Measurements from ENCODE around the gene TTI1.

The TTI1 gene

DNA sequence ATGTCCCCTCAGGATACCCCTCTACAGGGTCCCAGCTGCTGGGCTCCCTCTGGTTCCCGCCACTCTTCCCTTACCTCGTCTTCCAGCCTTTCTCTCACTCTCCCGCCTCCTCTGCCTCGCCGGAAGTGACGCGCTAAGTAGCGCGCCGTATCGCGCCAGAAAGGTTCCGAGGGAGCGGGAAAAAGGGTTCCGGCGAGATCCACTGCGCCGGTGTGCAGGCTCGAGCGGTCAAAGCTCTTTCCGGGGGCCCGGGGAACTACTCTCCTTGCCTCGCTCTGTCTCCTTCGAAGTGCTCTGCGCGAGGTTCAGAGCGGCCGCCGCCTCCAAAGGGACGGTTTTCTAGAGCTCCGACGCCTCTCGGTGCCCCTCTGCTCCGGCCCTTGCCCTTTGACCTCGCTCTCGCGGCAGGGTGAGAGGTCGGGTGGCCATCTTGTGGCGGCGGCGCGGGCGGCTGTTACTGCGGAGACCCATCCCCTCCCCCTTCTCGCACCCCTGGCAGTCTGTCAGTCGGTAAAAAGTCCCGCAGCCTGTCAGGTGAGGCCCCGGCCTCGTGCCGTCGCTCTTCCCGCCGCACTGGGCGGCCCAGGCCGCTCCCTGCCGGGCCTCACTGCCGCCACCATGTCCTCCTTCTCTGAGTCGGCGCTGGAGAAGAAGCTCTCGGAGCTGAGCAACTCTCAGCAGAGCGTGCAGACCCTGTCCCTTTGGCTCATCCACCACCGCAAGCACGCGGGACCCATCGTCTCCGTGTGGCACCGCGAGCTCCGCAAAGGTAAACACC, at the start of gene TTI1, which contains the start of gene RPRD1B:
Gene TTI1 (minus strand): TSS at position 127 of the 778 bp plus-strand sequence. CDS start 19,640 bp downstream, outside the sequence.
Gene RPRD1B (plus strand): TSS at position 417 of the 778 bp plus-strand sequence. CDS start 202 bp downstream, at position 619.
- FAIRE-seq = no peak

- FAIRE-seq = no peak
These were observed 49.6 kb upstream of the TTI1 start for GRCh38 chr20:38082894-38083293.

GRCh38 chr20:38081575-38081974, 48.3 kb upstream of the TTI1 start:
- FAIRE-seq = no peak

- FAIRE-seq = no peak
These were observed 46.1 kb upstream of the TTI1 start for GRCh38 chr20:38079353-38079752.

DNA sequence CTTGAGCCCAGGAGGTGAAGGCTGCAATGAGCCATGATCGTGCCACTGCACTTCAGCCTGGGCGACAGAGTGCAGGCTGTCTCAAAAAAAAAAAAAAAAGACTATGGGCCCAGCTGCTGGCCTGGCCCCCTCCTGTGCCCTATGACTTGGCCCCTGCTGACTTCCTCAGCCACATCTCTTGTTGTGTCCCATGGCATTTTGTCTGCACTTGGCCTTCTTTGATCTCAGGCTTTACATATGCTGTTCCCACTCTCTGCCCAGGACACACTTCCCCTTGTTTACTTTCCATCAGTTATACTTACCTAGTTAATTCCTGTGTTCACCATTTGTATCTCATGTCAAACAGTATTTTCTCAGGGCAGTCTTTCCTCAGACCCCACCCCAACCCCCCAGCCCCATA, 44.8 kb upstream of the TTI1 start:
- FAIRE-seq = no peak

DNA sequence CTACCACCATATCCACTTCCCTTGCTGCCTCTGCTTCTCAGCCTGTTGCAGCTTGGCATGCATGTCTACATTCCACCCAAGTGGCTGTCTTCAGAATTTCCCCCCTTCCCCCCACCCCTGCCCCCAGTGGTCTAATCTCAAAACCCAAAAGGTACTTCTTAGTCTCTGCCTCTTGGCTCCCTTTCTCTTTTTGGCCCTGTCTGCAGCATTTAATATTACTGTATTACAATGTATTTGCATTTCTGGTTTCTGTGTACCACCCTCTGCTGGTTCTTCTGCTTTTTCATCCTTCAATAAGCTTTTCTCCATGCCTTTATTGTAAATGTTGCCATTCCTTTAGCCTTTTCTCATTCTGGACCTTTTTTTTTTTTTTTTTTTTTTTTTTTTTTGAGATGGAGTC, 43.3 kb upstream of the TTI1 start:
- no peak for FAIRE-seq

- FAIRE-seq = no peak
These were observed 42.1 kb upstream of the TTI1 start for GRCh38 chr20:38075161-38075998.

GRCh38 chr20:38073307-38074071, 40.2 kb upstream of the TTI1 start:
- FAIRE-seq = no peak

DNA sequence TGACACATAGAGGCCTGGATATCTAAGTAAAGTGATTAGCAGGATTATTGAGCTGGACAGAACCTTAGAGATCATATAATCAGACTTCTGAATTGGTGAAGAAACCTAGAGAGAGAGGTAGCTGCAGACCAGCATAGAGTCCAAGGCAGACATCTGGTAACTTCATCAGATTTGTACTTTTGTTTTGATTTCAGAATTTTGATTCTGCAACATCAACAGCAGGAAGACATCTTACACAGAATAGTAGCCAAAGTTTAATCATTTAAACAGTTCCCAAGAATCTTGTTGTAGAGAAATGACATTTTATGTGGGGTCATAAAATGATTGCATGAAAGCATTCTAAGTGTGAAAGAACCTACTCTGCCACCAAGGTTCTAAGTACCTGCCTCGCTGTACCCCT, 39.6 kb upstream of the TTI1 start:
- no peak for FAIRE-seq

DNA sequence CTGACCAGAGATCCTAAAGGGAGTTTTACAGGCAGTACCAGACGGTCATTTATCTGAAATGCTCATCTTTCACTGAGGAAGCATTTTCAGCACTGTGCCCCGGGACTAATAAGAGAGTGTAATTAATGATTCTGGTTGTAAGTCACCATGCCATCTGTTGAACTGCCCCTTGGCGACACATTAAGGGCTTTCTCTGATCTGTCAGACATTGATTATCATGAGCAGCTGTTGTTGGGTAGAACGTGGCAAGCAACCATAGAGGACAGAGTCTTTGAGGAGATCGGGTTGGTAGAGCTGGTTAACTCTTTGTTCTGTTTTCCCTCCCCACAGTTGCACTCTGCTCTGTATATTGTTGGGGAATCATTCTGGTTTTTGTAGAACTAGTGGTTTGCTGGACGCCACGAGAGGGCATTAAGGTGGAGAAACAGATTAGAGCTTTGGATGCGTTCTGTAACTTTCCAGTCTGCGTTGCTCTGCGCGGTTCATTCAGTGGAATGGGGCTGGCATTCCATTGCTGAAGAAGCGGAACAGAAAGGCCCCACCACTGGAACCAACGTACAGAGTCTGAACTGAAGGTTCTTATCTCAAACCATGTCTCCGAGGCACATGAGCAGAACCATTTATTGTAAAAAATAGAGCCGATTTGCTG, 34.6 kb upstream of the TTI1 start:
- FAIRE-seq = no peak

DNA sequence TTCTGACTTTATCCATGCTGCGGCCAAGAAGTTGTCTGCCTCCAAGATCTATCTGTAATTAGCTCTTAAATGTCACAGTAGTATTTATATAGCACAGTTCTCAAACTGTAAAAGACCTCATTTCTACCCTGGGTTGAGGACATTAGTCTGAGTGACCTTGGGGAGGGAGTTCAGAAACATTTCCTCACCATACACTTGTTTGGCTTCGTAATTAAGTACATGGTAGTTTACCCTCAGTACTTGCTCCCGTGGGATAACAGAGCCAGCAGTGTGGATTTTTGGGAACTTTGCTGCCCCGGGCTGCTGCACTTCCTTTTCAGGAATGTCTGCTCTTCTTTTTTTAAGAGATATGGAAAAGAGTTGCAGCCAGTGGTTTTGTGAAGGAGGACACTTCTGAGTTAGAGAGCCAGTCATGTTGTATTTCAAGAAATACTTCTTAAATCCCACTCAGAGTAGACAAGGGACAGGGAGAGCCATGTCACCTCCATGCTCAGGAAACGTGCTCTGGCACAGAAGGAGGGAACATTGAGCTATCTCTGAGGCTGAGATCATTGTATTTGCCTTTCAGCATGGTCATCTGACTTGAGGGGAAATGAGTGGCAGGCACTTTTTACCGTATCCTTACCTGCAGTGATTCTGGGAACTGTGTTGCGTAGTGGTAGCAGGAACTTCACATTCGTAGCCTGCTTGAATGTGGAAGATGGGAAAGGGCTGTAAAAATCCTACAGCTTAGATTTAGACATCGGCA, 33.9 kb upstream of the TTI1 start:
- no peak for FAIRE-seq

DNA sequence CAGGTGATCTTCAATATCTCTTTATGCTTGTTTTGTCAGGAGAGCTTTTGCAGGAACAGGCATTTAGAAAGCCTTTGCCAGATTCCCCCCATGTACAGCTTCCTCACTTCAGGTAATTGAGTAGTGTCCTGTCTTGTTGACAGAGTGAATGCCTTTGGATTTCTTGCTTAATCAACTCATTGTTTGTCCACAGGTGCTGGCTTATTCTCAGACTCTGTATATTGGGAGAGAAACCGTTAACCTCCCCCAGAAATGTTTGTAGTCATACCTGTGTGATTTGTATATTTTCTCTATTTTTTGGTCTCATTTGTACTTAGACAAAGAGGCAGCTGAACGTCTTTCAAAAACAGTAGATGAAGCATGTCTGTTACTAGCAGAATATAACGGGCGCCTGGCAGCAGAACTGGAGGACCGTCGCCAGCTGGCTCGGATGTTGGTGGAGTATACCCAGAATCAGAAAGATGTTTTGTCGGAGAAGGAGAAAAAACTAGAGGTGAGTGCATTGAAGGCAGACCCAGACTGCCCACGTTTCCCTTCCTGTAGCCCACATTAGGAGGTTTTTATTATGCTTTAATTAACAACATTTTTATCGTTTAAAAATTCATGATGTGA, 32.6 kb upstream of the TTI1 start:
- FAIRE-seq = no peak

DNA sequence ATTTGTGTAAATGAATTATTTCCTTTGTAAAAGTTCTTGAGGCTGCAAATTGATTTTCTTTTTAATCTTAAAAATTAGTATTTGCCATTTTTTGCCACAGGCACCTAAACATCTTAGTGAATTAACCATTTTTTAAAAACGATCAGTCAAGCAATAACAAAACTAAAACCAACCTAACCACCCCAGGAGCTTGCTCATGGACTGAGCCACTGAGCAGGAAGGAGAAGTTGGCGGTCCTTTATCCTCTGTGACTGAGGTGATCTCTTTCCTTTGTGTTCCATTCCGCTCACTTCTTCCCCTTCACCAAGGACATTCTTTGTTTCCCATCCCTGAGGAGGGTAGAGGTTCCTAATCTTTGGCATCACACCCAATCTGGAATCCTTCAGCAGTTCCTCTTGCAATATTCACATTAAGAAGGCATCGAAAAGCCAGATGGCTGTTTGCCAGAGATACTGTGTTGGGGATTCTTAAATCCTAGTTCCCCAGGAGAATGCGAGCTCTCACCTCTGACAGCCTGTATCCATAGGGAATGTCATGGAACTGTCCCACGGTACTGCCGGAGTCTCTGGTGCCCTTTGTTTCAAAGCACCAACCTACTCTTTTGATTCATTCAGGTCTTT, 30.8 kb upstream of the TTI1 start:
- FAIRE-seq = no peak

DNA sequence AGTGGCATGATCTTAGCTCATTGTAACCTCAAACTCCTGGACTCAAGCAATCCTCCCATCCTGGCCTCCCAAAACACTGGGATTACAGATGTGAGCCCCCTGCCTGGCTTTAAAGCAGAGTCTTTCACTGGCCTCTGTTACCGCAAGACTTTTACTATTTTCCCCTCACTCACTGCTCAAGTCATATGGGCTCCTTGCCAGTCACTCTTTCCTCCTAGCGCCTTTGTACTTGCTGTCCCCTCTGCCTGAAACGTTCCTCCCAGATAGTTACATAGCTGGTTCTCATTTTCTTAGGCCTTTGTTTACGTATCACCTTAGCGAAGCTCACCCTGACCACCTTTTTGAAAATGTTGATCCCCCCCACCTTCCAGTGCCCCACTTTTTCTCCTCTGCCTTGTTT, 29.6 kb upstream of the TTI1 start:
- no peak for FAIRE-seq

GRCh38 chr20:38061109-38061508, 27.9 kb upstream of the TTI1 start:
- no peak for FAIRE-seq

DNA sequence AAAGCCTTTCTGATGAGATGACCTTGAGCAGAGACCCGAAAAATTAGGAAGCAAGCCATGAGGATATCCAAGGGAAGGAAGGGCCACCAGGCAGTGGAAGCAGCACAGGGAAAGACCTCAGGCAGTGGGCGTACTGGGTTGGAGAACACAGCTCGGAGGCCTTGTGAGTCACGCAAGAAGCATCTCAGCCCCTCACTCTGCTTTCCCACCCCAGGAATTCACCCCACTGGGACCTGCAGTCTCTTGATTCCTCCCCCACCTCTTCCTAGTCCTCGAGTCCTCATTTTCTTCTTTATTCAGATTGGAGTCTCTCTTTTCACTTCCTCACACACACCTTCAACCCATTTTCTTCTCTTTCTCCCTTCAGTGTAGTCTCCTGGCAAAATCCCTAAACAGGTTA, 27.3 kb upstream of the TTI1 start:
- no peak for FAIRE-seq

DNA sequence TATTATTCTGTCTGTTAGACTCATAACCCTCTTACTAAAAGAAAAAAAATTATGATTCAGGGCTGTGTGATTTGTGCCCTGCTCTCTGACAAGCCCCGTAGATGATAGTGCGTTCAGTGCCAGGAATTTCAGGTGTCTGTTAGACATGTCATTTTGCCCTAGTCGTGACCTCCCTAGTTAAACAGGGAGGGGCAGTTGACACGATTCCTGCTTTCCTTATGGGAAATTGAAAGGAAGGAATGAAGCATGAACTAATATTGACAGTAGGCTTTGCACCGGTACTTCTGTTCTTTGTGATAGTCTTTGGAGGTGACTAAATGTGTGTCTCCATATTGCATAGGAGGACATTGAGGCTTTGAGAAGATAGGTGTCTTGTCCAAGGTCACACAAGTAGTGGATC, 26.6 kb upstream of the TTI1 start:
- FAIRE-seq = no peak

DNA sequence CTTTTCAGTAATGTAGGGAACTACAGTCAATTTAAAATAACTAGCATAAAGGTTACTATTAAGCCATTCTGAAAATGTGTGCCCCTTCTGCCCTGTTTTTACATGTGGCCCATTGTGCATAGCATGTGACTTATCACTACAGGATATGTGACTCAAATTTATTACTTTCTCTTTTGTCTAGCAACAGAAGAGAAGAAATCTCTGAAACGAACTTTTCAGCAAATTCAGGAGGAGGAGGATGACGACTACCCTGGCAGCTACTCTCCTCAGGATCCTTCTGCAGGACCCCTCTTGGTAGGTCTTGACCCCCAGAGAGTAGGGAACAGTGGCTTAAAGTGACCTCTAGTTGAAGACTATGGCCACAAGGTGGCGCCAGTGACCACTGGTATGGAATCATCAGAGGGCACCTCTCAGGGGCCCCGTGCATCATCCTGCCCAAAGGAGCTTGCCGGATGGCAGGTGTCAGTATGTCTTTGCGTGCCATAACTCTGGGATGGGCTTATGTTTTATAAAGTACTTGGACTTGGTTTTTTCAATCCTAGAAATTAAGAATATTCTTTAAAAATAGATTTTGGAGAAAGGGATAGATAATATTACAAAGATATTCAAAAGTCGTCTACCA, 24.2 kb upstream of the TTI1 start:
- no peak for FAIRE-seq

DNA sequence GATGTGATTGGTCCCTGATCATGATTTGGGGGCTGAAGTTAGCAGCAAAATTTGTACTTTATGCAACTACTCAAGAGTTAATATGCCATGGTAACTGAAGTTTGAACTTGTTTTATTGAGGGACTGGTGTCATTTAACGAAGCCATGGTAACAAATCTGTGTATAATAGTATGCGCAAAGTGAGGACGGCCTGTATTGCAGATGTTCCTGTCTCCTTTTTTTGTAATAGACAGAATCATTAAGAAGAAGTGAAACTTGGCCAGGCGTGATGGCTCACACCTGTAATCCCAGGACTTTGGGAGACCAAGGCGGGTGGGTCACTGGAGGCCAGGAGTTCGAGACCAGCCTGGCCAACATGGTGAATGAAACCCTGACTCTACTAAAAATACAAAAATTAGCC, 22.6 kb upstream of the TTI1 start:
- no peak for FAIRE-seq

- FAIRE-seq = no peak
These were observed 22.0 kb upstream of the TTI1 start for GRCh38 chr20:38055294-38055693.

DNA sequence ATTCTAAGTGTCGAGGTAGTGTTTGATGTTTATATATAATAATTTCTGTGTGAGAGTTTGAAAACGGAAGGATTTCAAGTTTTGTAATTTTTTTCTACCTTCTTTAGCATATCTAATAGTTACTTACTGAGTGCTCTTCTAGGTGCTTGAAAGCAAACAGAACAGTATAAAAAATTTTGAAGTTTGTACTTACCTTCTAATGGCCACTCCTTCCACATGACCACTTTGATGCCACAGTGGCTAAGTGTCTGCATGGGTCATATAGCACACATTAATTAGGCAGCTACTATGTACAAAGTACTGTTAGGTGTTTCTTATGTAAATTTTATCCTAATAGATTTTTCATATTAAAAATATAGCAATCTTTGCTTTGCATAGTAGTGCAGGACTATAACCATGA, 21.4 kb upstream of the TTI1 start:
- no peak for FAIRE-seq
